ENCODE results near the gene KLK13. TPM values are rescaled to one million over a fixed set of nuclear protein-coding genes. Genes with fewer than 3 reads are reported as not detected.
A peak's percentile ranks its signal among the peaks of the same experiment; 100 is the strongest.

The KLK13 gene
- total and polyA plus RNA-seq, 2 of the 13 experiments (the other 11 are each of a cell fraction or from before 2014, with no cell fraction given): 0.09 TPM; not detected in 1

DNA sequence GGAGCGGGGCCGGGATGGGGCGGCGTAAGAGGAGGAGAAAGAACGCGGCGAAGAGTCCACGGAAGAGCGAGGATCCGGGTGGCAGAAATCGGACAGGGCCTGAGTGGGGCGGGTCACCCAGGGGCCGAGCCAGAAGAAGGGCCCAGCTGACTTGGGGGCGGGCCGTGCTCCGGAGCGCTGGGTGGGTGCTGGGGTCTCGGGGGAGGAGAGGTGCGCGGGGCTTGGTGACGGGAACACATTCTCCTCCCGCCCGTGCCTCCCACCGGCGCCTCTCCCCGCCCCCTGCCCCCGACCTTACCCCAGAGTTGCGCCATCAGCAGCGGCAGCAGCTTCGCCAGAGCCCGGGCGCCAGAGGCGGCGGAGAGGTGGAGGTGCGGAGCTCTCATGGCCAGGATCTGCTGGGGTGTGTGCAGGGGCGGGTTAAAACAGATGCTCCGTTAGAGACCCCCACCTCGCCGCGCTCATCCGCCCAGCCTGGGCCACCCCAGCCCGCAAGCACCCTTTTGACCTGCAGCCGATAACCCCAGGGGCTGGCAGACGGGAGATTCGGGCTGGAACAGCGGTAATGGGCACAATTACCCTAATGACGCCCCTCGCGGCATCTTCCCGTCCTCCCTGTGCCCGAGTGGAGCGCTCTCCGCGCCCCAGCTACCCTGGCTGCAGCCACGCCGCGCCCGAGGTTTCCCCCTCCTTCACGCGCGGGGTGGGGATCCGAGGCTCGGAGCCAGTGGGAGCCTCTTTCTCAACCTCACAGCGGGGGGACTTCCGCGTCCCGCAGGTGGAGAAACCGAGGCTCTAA lies 45.9 kb downstream of the KLK13 start:
- Histone ChIP-seq H3K27ac (ENCODE audit: extremely low read length, insufficient read depth, low read length) (no peak overlapping the region), H3K9ac (ENCODE audit: insufficient read depth, low read depth, low read length) (no peak overlapping the region), H4K20me1 (ENCODE audit: insufficient read depth, low read length) (no peaks in the 10 kb centered on the region), H3K4me3 (replicated peaks in 1 of 3; ENCODE audit: insufficient read depth in 1 of 3, low read depth in 2 of 3, low read length in 3 of 3) (peak overlapping the region in 2 of 3 experiments; percentile 10 to 50; a peak in 2 of 6 replicates), H3K79me2 (ENCODE audit: insufficient read depth, low read length) (no peaks in the 10 kb centered on the region), H3K9me3 (ENCODE audit: low read length) (no peaks in the 10 kb centered on the region), H3K4me1 (ENCODE audit: insufficient read depth, low read length) (0 out of 2 replicates have a peak, but pooled peaks cover 4% of the 10 kb centered on the region), H3K36me3 (replicated peaks in 1 of 2; ENCODE audit: control insufficient read depth in 1 of 2, insufficient read depth in 2 of 2, low read length in 2 of 2) (no peaks in the 10 kb centered on the region), H3K4me2 (ENCODE audit: low read depth, low read length) (peak overlapping the region; percentile 39; the same call in 1 of the 2 replicates), H3K27me3 (ENCODE audit: control insufficient read depth in 1 of 2, insufficient read depth in 2 of 2, low read length in 2 of 2) (peaks cover 5 to 41% of the 10 kb centered on the region in 2 experiments; a peak in 4 of 5 replicates), H2AFZ (ENCODE audit: low read length) (no peak overlapping the region)
- in situ Hi-C loops (cut with HindIII; ENCODE audit: extremely low pct_ligation_motif_present, low pct_unique_long_range_greater_than_20kb): loop anchor here (5.0 kb wide), 2 partner anchors 73 to 87 kb away; no protein-coding TSS in a partner anchor
- peak; percentile 66 for ATAC-seq
- ChIA-PET CTCF (ENCODE audit: low intra/inter-chr PET ratio, low total read pairs) (no interaction called here), POLR2A (no interaction called here)
- no peak for FAIRE-seq
- DNase-seq (ENCODE audit: low spot score): no peak
- intact Hi-C loops (cut with micrococcal nuclease; ENCODE audit: unreplicated experiment): loop anchor here (10.0 kb wide), 1 partner anchor 84 kb away; no protein-coding TSS in a partner anchor
- BruUV-seq (replicated peaks): no TSS peak
- WGBS (ENCODE audit: low lambda C conversion rate): 5% methylated on average over 35 of the region's 68 CpGs
- TF ChIP-seq ZNF879 (CRISPR knock-in tag; IDR thresholded peaks at IDR 0.05) (no peak), RFX5 (IDR thresholded peaks at IDR 0.05; ENCODE audit: low read depth, low read length) (no peak), THRA (CRISPR knock-in tag; IDR thresholded peaks at IDR 0.05; ENCODE audit: borderline replicate concordance) (no peak), ZNF343 (CRISPR knock-in tag; IDR thresholded peaks at IDR 0.05) (no peak), NFKB2 (CRISPR knock-in tag; IDR thresholded peaks at IDR 0.05; ENCODE audit: borderline replicate concordance) (no peak), ZBTB44 (CRISPR knock-in tag; IDR thresholded peaks at IDR 0.05) (no peak), MED13 (CRISPR knock-in tag; IDR thresholded peaks at IDR 0.05) (no peak), SAFB2 (CRISPR knock-in tag; IDR thresholded peaks at IDR 0.05; ENCODE audit: borderline replicate concordance, low read depth) (no peak), MAZ (IDR thresholded peaks at IDR 0.05; ENCODE audit: borderline replicate concordance, low read depth, low read length) (peak; percentile 28; the same call in 1 of the 2 replicates), MAZ (CRISPR knock-in tag; IDR thresholded peaks at IDR 0.05; ENCODE audit: low read depth) (no peak), RBM39 (IDR thresholded peaks at IDR 0.05; ENCODE audit: low read depth, low read length, poor library complexity, severe bottlenecking) (no peak), ZNF124 (CRISPR knock-in tag; IDR thresholded peaks at IDR 0.05) (no peak)
- TF ChIP-seq, protein P1, sequence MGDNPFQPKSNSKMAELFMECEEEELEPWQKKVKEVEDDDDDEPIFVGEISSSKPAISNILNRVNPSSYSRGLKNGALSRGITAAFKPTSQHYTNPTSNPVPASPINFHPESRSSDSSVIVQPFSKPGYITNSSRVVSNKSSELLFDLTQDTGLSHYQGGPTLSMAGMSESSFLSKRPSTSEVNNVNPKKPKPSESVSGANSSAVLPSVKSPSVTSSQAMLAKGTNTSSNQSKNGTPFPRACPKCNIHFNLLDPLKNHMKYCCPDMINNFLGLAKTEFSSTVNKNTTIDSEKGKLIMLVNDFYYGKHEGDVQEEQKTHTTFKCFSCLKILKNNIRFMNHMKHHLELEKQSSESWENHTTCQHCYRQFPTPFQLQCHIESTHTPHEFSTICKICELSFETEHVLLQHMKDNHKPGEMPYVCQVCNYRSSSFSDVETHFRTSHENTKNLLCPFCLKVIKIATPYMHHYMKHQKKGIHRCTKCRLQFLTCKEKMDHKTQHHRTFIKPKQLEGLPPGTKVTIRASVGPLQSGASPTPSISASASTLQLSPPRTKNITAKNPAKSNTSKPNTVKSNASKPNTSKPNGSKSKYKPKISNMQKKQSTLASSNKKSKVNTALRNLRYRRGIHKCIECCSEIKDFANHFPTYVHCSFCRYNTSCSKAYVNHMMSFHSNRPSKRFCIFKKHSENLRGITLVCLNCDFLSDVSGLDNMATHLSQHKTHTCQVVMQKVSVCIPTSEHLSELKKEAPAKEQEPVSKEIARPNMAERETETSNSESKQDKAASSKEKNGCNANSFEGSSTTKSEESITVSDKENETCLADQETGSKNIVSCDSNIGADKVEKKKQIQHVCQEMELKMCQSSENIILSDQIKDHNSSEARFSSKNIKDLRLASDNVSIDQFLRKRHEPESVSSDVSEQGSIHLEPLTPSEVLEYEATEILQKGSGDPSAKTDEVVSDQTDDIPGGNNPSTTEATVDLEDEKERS (CRISPR knock-in tag; IDR thresholded peaks at IDR 0.05): no peak
- TF ChIP-seq, protein P2, sequence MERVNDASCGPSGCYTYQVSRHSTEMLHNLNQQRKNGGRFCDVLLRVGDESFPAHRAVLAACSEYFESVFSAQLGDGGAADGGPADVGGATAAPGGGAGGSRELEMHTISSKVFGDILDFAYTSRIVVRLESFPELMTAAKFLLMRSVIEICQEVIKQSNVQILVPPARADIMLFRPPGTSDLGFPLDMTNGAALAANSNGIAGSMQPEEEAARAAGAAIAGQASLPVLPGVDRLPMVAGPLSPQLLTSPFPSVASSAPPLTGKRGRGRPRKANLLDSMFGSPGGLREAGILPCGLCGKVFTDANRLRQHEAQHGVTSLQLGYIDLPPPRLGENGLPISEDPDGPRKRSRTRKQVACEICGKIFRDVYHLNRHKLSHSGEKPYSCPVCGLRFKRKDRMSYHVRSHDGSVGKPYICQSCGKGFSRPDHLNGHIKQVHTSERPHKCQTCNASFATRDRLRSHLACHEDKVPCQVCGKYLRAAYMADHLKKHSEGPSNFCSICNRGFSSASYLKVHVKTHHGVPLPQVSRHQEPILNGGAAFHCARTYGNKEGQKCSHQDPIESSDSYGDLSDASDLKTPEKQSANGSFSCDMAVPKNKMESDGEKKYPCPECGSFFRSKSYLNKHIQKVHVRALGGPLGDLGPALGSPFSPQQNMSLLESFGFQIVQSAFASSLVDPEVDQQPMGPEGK (CRISPR knock-in tag; IDR thresholded peaks at IDR 0.05): peak; percentile 47; the same call in 1 of the 2 replicates
